C4-2B (cell line): ENCODE measurements around the gene OSBPL6.

Experiments
- ZFX ChIP-seq: fragments of 450-650 bp; IDR thresholded peaks from 2 replicates; pipeline ENCODE4 v1.6.1; 2017
- TF ChIP-seq, protein P1 (sequence below): fragments of 450-650 bp; conservative IDR thresholded peaks from 2 replicates; pipeline ENCODE4 v1.5.1; 2017; ENCODE audit warnings: mild to moderate bottlenecking

DNA sequence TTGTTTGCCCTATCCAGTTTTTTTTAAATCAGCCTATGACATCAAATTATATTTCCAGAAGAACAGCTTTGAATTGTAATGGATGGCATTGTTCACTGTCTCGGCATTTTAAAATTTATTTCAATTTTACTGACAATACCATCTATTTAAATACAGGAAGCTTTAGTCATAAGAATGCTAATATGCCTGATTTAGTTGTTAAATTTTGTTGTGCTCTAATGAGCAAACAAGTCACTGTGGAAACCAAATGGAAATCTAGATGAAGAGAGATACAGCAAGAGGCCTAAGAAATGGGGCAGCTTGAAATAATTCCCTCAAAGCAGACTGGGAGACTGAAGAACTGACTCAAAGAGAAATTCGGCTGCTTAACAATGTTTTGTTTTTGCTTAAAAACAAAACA, 76.8 kb downstream of the OSBPL6 start:
- TF ChIP-seq, protein P1, sequence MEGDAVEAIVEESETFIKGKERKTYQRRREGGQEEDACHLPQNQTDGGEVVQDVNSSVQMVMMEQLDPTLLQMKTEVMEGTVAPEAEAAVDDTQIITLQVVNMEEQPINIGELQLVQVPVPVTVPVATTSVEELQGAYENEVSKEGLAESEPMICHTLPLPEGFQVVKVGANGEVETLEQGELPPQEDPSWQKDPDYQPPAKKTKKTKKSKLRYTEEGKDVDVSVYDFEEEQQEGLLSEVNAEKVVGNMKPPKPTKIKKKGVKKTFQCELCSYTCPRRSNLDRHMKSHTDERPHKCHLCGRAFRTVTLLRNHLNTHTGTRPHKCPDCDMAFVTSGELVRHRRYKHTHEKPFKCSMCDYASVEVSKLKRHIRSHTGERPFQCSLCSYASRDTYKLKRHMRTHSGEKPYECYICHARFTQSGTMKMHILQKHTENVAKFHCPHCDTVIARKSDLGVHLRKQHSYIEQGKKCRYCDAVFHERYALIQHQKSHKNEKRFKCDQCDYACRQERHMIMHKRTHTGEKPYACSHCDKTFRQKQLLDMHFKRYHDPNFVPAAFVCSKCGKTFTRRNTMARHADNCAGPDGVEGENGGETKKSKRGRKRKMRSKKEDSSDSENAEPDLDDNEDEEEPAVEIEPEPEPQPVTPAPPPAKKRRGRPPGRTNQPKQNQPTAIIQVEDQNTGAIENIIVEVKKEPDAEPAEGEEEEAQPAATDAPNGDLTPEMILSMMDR: no peak
- TF ChIP-seq ZFX: no peak
